Activated naive CD4-positive, alpha-beta T cell treated with anti-CD3 and anti-CD28 coated beads, Interleukin-2, amount 10 ng/mL, durations not matched to agents 7 days and 5 days (primary cell): ENCODE data around the gene HOXC6.

Source experiments
- CTCF ChIA-PET: fragments of 350-600 bp; sonication (Branson Sonifier 250); formaldehyde crosslinking; loops from one replicate; lab custom pipeline; 2021; ENCODE audit warnings: antibody characterized with exemption; lab: Charles Lee
- DNase-seq: peaks from one replicate; pipeline ENCODE4 v3.0.0-alpha.2; 2020
- H3K27ac Mint-ChIP-seq: one replicate; pipeline ENCODE4 v1.8.0; 2021; ENCODE audit warnings: mild to moderate bottlenecking, moderate library complexity, mixed read lengths
- H3K27me3 Mint-ChIP-seq: one replicate; pipeline ENCODE4 v1.8.0; 2021; ENCODE audit warnings: mild to moderate bottlenecking, mixed read lengths
- H3K36me3 Mint-ChIP-seq: one replicate; pipeline ENCODE4 v1.8.0; 2021; ENCODE audit warnings: mixed read lengths
- H3K4me1 Mint-ChIP-seq: one replicate; pipeline ENCODE4 v1.8.0; 2021; ENCODE audit warnings: mixed read lengths
- H3K4me3 Mint-ChIP-seq: one replicate; pipeline ENCODE4 v1.8.0; 2021; ENCODE audit warnings: mild to moderate bottlenecking, moderate library complexity, mixed read lengths
- H3K9me3 Mint-ChIP-seq: one replicate; pipeline ENCODE4 v1.8.0; 2021; ENCODE audit warnings: mixed read lengths

The HOXC6 gene

GRCh38 chr12:53985994-53986685, 42.1 kb upstream of the HOXC6 start:
- Mint-ChIP-seq H3K4me1 (peaks cover 29% of the 10 kb centered on the region), H3K9me3 (no peaks in the 10 kb centered on the region), H3K27me3 (peaks cover 100% of the 10 kb centered on the region), H3K36me3 (no peaks in the 10 kb centered on the region), H3K27ac (no peak overlapping the region), H3K4me3 (no peak overlapping the region)
- no peak for DNase-seq
- CTCF ChIA-PET, result interaction anchor here (1.1 to 1.8 kb wide), 3 partner anchors 214 to 221 kb away, joined by 3 to 4 read pairs (median 3); no protein-coding TSS in a partner anchor

DNA sequence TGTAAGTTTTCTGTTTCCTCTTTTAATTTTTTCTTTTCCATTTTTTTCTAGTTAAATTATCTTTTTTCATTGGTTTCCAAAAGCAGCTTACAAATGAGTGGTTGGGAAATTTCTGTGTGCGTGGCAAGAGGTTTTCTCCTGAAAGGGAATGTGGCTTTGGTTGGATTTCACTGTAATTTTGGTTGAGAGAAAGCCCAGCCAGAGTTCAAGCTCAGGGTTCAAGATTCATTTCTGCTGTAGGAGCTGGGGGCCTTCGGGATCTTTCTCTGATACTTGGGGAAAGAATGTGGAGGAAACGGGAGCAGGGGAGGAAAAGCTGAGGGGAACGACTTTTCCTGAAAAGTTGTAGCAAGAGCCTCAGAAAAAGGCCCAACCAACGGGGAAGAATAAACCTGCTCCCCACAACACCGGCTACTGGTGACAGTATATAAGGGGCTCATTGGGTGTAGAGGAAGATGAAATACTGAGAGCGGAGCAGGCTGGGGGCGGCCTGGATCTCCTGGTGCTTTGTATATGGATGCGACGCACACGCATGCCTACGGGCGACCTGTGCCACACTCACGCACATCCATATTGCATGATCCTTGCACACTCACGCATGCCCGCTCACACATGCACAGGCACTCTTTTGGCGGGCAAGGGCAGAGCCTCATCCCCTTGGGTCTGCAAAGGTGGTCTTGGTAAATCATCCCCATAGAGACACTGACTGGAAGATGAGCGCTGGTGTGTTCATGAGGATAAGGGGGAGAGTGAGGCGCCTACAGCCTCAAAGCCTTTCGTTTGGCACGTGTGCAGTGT, 41.4 kb upstream of the HOXC6 start:
- H3K9me3 Mint-ChIP-seq, result no peaks in the 10 kb centered on the region
- no peak overlapping the region for H3K4me3 Mint-ChIP-seq
- peaks cover 29% of the 10 kb centered on the region for H3K4me1 Mint-ChIP-seq
- H3K27ac Mint-ChIP-seq, result no peak overlapping the region
- CTCF ChIA-PET, result interaction anchor here (1.1 to 2.1 kb wide), 4 partner anchors 21 to 228 kb away, joined by 3 to 5 read pairs (median 4); no protein-coding TSS in a partner anchor
- H3K27me3 Mint-ChIP-seq, result peaks cover 100% of the 10 kb centered on the region
- H3K36me3 Mint-ChIP-seq, result no peaks in the 10 kb centered on the region
- DNase-seq, result no peak

- Mint-ChIP-seq H3K9me3 (no peaks in the 10 kb centered on the region), H3K27ac (no peak overlapping the region)
- no peak for DNase-seq
Measured at GRCh38 chr12:53987787-53988230, 40.4 kb upstream of the HOXC6 start.

GRCh38 chr12:53988541-53989226, 39.6 kb upstream of the HOXC6 start:
- Mint-ChIP-seq H3K27ac (no peak overlapping the region), H3K36me3 (no peaks in the 10 kb centered on the region), H3K4me1 (peaks cover 29% of the 10 kb centered on the region), H3K27me3 (peaks cover 100% of the 10 kb centered on the region), H3K4me3 (no peak overlapping the region), H3K9me3 (no peaks in the 10 kb centered on the region)
- CTCF ChIA-PET, result interaction anchor here (1.0 to 2.1 kb wide), 7 partner anchors 44 to 242 kb away, joined by 3 to 7 read pairs (median 6); partner anchors contain the start of gene HOXC5
- DNase-seq, result no peak

More at GRCh38 chr12:53987787-53988230, 40.4 kb upstream of the HOXC6 start:
- no peaks in the 10 kb centered on the region for H3K36me3 Mint-ChIP-seq
- no peak overlapping the region for H3K4me3 Mint-ChIP-seq
- peaks cover 29% of the 10 kb centered on the region for H3K4me1 Mint-ChIP-seq
- peaks cover 100% of the 10 kb centered on the region for H3K27me3 Mint-ChIP-seq
- CTCF ChIA-PET, result interaction anchor here (0.7 to 2.1 kb wide), 9 partner anchors 16 to 241 kb away, joined by 3 to 7 read pairs (median 5); partner anchors contain the start of gene HOXC5

- H3K27me3 Mint-ChIP-seq, result peaks cover 100% of the 10 kb centered on the region
- peaks cover 2% of the 10 kb centered on the region for H3K36me3 Mint-ChIP-seq
- H3K9me3 Mint-ChIP-seq, result no peaks in the 10 kb centered on the region
- CTCF ChIA-PET, result interaction anchor here (1.3 to 2.1 kb wide), 7 partner anchors 43 to 242 kb away, joined by 3 to 7 read pairs (median 6); partner anchors contain the start of gene HOXC5
- peak overlapping the region; percentile 25 for H3K4me3 Mint-ChIP-seq
- H3K4me1 Mint-ChIP-seq, result peaks cover 33% of the 10 kb centered on the region
- no peak overlapping the region for H3K27ac Mint-ChIP-seq
- DNase-seq, result peak; percentile 61
Measured at GRCh38 chr12:53989227-53990113, 38.8 kb upstream of the HOXC6 start.

DNA sequence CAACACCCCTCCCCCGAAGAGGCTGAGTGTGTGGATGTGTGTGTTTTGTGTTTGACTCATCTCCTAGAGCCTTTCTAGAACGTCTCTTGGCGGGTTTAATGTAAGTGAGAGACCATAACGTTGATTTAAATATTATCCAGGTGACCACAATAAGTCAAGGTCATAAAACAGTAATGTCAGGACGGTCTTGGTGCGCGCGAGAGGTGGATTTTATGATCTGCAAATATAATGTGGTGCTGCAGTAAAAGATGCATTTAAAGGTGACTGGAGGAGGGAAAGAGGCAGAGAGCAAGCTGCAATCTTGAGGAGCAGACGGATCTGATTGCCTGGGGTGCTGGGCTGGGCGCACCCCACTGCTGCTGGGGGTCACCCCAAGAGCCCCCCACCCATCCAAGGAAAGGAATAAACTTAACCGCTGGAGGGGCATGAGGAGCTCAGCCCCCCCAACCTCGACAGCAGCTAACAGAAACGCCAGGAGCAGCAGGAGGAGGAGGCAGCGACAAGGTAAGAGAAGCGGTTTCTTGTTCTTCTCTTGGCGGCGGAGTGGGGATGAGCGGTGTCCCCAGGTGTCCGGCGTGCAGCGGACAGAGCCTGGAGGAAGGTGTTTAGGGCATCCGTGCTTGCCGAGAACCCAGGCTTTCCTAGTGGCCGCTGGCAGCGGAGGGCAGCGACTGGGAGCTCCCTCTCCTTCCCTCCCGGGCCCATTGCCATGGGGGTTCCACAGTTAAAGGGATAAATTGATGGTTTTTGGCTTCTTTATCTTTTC, 37.7 kb upstream of the HOXC6 start:
- H3K27me3 Mint-ChIP-seq, result peaks cover 100% of the 10 kb centered on the region
- H3K4me1 Mint-ChIP-seq, result peaks cover 33% of the 10 kb centered on the region
- H3K9me3 Mint-ChIP-seq, result no peaks in the 10 kb centered on the region
- no peak for DNase-seq
- H3K36me3 Mint-ChIP-seq, result peaks cover 2% of the 10 kb centered on the region
- CTCF ChIA-PET, result interaction anchor here (1.0 to 1.9 kb wide), 4 partner anchors 42 to 217 kb away, joined by 3 to 7 read pairs (median 6); partner anchors contain the start of gene HOXC5
- no peak overlapping the region for H3K4me3 Mint-ChIP-seq
- H3K27ac Mint-ChIP-seq, result no peak overlapping the region

DNA sequence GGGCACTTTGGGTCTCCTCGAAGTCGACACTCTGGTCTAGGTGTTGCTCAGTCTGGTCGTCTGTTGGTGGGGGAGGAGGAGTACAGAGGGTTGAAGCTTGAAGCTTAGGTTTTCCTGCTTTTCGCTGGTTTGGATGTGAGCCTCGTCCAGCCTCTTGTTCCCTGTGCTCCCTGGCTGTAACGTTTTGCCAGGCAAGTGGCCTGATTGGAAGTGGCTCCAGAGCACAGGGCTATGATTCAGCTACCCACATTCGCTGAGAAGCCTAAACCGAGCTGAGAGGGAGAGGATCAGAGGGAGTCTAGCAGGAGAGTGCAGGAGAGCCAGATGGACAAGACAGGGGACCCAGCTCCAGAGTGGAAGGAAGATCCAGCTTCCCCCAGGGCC, 37.2 kb upstream of the HOXC6 start:
- Mint-ChIP-seq H3K4me3 (no peak overlapping the region), H3K27ac (no peak overlapping the region), H3K27me3 (peaks cover 100% of the 10 kb centered on the region), H3K9me3 (no peaks in the 10 kb centered on the region), H3K36me3 (peaks cover 2% of the 10 kb centered on the region), H3K4me1 (peaks cover 35% of the 10 kb centered on the region)
- DNase-seq, result no peak
- CTCF ChIA-PET, result interaction anchor here (1.0 to 1.9 kb wide), 6 partner anchors 15 to 224 kb away, joined by 3 to 7 read pairs (median 4); partner anchors contain the start of gene HOXC5

DNA sequence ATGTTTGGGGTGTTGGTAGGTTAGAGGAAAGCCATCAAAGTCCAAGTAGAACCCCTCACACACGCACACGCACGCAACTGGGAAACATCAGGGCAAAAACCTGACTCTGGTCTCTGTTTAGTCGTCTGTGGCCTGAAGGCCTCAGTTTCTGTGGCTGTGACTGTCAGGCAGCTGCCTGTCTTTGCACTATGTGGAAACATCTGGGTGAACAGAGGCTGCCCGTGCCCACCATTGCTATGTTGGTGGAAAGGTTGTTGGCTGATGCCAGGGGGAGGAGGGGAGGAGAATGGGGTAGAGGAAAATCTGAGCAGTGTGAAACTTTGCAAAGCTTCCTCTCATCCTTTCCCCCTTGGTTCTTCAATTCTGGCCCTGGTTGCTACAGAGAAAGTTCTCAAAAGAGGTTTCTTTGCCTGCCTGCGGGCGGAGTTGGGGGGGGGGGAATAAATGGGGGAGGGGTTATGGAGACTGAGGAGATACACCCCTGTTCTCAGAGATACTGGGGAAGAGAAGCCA, 35.8 kb upstream of the HOXC6 start:
- no peak for DNase-seq
- Mint-ChIP-seq H3K36me3 (peaks cover 2% of the 10 kb centered on the region), H3K27ac (no peak overlapping the region), H3K27me3 (peaks cover 100% of the 10 kb centered on the region), H3K4me1 (peaks cover 34% of the 10 kb centered on the region), H3K4me3 (no peak overlapping the region), H3K9me3 (no peaks in the 10 kb centered on the region)
- CTCF ChIA-PET, result interaction anchor here (0.5 to 1.7 kb wide), 7 partner anchors 12 to 222 kb away, joined by 3 to 4 read pairs (median 3); no protein-coding TSS in a partner anchor

- no peaks in the 10 kb centered on the region for H3K9me3 Mint-ChIP-seq
- peaks cover 34% of the 10 kb centered on the region for H3K4me1 Mint-ChIP-seq
- H3K36me3 Mint-ChIP-seq, result peaks cover 2% of the 10 kb centered on the region
- DNase-seq, result no peak
- H3K4me3 Mint-ChIP-seq, result no peak overlapping the region
- peaks cover 100% of the 10 kb centered on the region for H3K27me3 Mint-ChIP-seq
- CTCF ChIA-PET, result interaction anchor here (0.5 to 1.0 kb wide), 3 partner anchors 11 to 214 kb away, joined by 3 to 4 read pairs (median 3); no protein-coding TSS in a partner anchor
- H3K27ac Mint-ChIP-seq, result peak overlapping the region; percentile 68
Measured at GRCh38 chr12:53993162-53994008, 34.9 kb upstream of the HOXC6 start.

DNA sequence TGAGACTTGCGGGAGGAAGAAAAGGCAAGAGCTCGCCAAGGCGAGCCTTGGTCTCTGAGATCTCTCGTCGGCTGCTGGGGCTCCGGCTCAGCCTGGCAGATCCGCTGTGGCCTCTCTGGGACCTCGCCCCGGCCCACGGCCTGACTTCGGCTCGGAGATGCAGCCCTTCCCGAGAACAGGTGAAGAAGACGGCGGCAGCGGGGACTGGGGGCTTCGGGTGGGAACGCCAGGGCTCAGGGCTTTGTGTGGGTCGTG, 34.3 kb upstream of the HOXC6 start:
- Mint-ChIP-seq H3K36me3 (peaks cover 2% of the 10 kb centered on the region), H3K9me3 (no peaks in the 10 kb centered on the region), H3K27me3 (peaks cover 100% of the 10 kb centered on the region), H3K27ac (peak overlapping the region; percentile 68), H3K4me1 (peaks cover 31% of the 10 kb centered on the region), H3K4me3 (peak overlapping the region; percentile 56)
- DNase-seq, result no peak
- CTCF ChIA-PET, result no interaction called here

GRCh38 chr12:53994264-53995001, 33.8 kb upstream of the HOXC6 start:
- CTCF ChIA-PET, result no interaction called here
- H3K27ac Mint-ChIP-seq, result peak overlapping the region; percentile 68

More at GRCh38 chr12:53994264-53995001, 33.8 kb upstream of the HOXC6 start:
- peak overlapping the region; percentile 56 for H3K4me3 Mint-ChIP-seq
- H3K9me3 Mint-ChIP-seq, result no peaks in the 10 kb centered on the region
- no peak for DNase-seq
- peaks cover 2% of the 10 kb centered on the region for H3K36me3 Mint-ChIP-seq
- peaks cover 100% of the 10 kb centered on the region for H3K27me3 Mint-ChIP-seq
- peaks cover 26% of the 10 kb centered on the region for H3K4me1 Mint-ChIP-seq
